ENCODE measurements around the gene MRPL38.

DNA sequence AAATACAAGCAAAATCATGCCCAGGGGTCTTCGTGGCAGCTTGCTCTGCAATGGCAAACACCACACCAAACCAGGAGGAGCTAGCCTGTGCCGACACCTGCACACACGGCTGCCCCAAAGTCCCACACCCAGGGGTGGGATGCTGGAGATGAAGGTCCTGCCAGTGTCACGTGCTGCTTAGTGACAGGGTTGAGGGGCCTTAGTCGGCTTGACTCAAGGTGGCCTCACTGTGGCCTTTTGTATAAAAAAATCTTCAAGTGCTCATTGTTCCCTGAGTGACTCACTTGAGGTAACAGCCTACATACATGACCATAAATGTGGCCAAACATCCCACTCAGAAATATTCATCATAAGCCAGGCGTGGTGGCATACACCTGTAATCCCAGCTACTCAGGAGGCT is 15.2 kb downstream of the MRPL38 start:
- TF ChIP-seq, protein P1, sequence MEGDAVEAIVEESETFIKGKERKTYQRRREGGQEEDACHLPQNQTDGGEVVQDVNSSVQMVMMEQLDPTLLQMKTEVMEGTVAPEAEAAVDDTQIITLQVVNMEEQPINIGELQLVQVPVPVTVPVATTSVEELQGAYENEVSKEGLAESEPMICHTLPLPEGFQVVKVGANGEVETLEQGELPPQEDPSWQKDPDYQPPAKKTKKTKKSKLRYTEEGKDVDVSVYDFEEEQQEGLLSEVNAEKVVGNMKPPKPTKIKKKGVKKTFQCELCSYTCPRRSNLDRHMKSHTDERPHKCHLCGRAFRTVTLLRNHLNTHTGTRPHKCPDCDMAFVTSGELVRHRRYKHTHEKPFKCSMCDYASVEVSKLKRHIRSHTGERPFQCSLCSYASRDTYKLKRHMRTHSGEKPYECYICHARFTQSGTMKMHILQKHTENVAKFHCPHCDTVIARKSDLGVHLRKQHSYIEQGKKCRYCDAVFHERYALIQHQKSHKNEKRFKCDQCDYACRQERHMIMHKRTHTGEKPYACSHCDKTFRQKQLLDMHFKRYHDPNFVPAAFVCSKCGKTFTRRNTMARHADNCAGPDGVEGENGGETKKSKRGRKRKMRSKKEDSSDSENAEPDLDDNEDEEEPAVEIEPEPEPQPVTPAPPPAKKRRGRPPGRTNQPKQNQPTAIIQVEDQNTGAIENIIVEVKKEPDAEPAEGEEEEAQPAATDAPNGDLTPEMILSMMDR (IDR thresholded peaks at IDR 0.05) = no peak
- no peak for TF ChIP-seq POLR2AphosphoS5 (IDR thresholded peaks at IDR 0.05)
